Fibroblast of lung (primary cell): Measurements from ENCODE around the gene NPEPL1. TPM values are rescaled to one million over a fixed set of nuclear protein-coding genes. Genes with fewer than 3 reads are reported as not detected.

Experiments used
- DNase-seq, 2 donors: peaks; one replicate each; pipeline versions ENCODE4 v3.0.0 to v3.0.0-alpha.2; 2010; ENCODE audit warnings: low read depth in 2 of 2
- H2AFZ ChIP-seq: 2 replicates; pipeline ENCODE4 v1.5.1; 2012; ENCODE audit warnings: low read length, control low read depth, inconsistent platforms
- H3K27ac ChIP-seq: 2 replicates; pipeline ENCODE4 v1.5.1; 2011; ENCODE audit warnings: low read length, control low read depth; ENCODE audit not compliant: insufficient read depth
- H3K27me3 ChIP-seq: 2 replicates; pipeline ENCODE4 v1.5.1; 2011; ENCODE audit warnings: mild to moderate bottlenecking, low read length; ENCODE audit not compliant: control insufficient read depth, insufficient read depth
- H3K36me3 ChIP-seq: 2 replicates; pipeline ENCODE4 v1.5.1; 2011; ENCODE audit warnings: low read length; ENCODE audit not compliant: control insufficient read depth, insufficient read depth
- H3K4me1 ChIP-seq: 2 replicates; pipeline ENCODE4 v1.5.1; 2011; ENCODE audit warnings: low read length; ENCODE audit not compliant: control insufficient read depth, insufficient read depth; ENCODE audit errors: extremely low read depth
- H3K4me2 ChIP-seq: 2 replicates; pipeline ENCODE4 v1.5.1; 2011; ENCODE audit warnings: low read length, control low read depth; ENCODE audit not compliant: insufficient read depth; ENCODE audit errors: extremely low read depth
- H3K4me3 ChIP-seq, 4 experiments: fragments of 200-600 bp in 1 of 4; sonication (generic) in 1 of 4; replicated peaks in 1 of 4; 2 replicates each; pipeline ENCODE4 v1.5.1; 2011 to 2016; ENCODE audit warnings: low read length in 4 of 4, low read depth in 3 of 4, mild to moderate bottlenecking in 3 of 4, control low read depth in 2 of 4, inconsistent platforms in 1 of 4, mixed read lengths in 1 of 4; ENCODE audit not compliant: insufficient read depth in 1 of 4; ENCODE audit errors: control extremely low read depth in 1 of 4
- H3K79me2 ChIP-seq: 2 replicates; pipeline ENCODE4 v1.5.1; 2012; ENCODE audit warnings: mild to moderate bottlenecking, low read length, inconsistent platforms; ENCODE audit not compliant: control insufficient read depth, insufficient read depth
- H3K9ac ChIP-seq: 2 replicates; pipeline ENCODE4 v1.5.1; 2011; ENCODE audit warnings: mild to moderate bottlenecking, low read length, control low read depth; ENCODE audit not compliant: insufficient read depth
- H3K9me3 ChIP-seq: 2 replicates; pipeline ENCODE4 v1.5.1; 2012; ENCODE audit warnings: low read depth, low read length; ENCODE audit not compliant: control insufficient read depth, insufficient read depth
- H4K20me1 ChIP-seq: 2 replicates; pipeline ENCODE4 v1.5.1; 2011; ENCODE audit warnings: low read length; ENCODE audit not compliant: control insufficient read depth, insufficient read depth; ENCODE audit errors: extremely low read depth
- EZH2 ChIP-seq: IDR thresholded peaks from 2 replicates; pipeline ENCODE4 v1.5.1; 2012; ENCODE audit warnings: low read length, control low read depth, mild to moderate bottlenecking; ENCODE audit errors: missing control alignments
- polyA plus RNA-seq, 2 donors: library from polyadenylated mRNA; depleted of rRNA in 1 of 2; stranded (reverse) in 1 of 2; unstranded in 1 of 2; fragments of >200 nt; gene quantifications; 2 replicates each; pipeline ENCODE4 v1.2.1, GENCODE V29; 2011 to 2012; ENCODE audit warnings: missing spikeins in 1 of 2
- total RNA-seq: library from RNA; depleted of rRNA; stranded (reverse); fragments of >200 nt; gene quantifications from 2 replicates; pipeline ENCODE4 v1.2.1, GENCODE V29; 2014
- TF ChIP-seq, protein P1 (sequence below), 2 donors: IDR thresholded peaks in 1 of 2; conservative IDR thresholded peaks in 1 of 2; 1 replicate in 1 of 2; 2 replicates in 1 of 2; pipeline ENCODE4 v1.5.1; 2011 to 2012; ENCODE audit warnings: low read length in 2 of 2, control low read depth in 1 of 2, inconsistent platforms in 1 of 2, low read depth in 1 of 2, mild to moderate bottlenecking in 1 of 2

NPEPL1 gene
- total and polyA plus RNA-seq, 2 donors (not counting 1 experiment from before 2014, with no cell fraction given), result 2.9 to 24.6 TPM

DNA sequence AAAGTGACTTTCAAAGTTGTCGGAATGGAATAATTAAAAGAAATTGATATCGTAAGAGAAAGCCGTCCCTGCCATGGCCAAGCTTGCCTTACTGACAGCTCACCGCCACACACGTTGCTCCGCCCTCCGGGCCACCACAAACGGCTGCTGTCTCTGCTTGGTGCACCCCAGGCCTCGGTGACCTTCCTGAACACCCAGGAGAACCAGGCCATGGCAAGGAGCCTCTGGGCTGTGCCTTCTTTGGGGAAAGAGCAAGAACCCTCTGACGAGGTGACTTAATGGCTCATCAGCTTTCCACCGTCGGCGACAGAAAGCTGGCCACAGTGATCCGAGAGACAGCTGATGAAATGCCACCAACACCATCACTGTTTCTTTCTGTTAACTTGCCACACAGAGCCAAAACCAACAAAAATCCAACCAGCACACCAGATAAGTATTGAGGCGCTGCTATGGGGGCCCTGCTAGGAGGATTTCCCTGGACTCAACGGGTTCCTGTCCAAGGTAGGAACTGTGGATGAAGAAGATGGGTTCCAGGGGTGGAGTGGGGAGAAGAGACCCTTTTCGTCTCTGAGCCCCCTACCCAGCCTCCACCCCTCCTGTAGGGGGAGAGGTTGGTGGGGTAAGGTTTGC is 61.4 kb downstream of the NPEPL1 start:
- H4K20me1 ChIP-seq, result peaks cover 1% of the 10 kb centered on the region
- no peak overlapping the region for H2AFZ ChIP-seq
- no peaks in the 10 kb centered on the region for H3K79me2 ChIP-seq
- H3K9me3 ChIP-seq, result no peaks in the 10 kb centered on the region
- H3K27ac ChIP-seq, result no peak overlapping the region
- DNase-seq, result no peak
- H3K9ac ChIP-seq, result no peak overlapping the region
- peaks cover 8% of the 10 kb centered on the region for H3K27me3 ChIP-seq
- TF ChIP-seq EZH2, result no peak
- TF ChIP-seq, protein P1, sequence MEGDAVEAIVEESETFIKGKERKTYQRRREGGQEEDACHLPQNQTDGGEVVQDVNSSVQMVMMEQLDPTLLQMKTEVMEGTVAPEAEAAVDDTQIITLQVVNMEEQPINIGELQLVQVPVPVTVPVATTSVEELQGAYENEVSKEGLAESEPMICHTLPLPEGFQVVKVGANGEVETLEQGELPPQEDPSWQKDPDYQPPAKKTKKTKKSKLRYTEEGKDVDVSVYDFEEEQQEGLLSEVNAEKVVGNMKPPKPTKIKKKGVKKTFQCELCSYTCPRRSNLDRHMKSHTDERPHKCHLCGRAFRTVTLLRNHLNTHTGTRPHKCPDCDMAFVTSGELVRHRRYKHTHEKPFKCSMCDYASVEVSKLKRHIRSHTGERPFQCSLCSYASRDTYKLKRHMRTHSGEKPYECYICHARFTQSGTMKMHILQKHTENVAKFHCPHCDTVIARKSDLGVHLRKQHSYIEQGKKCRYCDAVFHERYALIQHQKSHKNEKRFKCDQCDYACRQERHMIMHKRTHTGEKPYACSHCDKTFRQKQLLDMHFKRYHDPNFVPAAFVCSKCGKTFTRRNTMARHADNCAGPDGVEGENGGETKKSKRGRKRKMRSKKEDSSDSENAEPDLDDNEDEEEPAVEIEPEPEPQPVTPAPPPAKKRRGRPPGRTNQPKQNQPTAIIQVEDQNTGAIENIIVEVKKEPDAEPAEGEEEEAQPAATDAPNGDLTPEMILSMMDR (conservative IDR thresholded peaks at IDR 0.05 in 1 of 2, IDR thresholded peaks at IDR 0.05 in 1 of 2; ENCODE audit: low read depth in 1 of 2, low read length in 2 of 2), result no peak
- H3K4me3 ChIP-seq, result no peak overlapping the region
- H3K36me3 ChIP-seq, result no peaks in the 10 kb centered on the region
- no peak overlapping the region for H3K4me2 ChIP-seq
- no peaks in the 10 kb centered on the region for H3K4me1 ChIP-seq

DNA sequence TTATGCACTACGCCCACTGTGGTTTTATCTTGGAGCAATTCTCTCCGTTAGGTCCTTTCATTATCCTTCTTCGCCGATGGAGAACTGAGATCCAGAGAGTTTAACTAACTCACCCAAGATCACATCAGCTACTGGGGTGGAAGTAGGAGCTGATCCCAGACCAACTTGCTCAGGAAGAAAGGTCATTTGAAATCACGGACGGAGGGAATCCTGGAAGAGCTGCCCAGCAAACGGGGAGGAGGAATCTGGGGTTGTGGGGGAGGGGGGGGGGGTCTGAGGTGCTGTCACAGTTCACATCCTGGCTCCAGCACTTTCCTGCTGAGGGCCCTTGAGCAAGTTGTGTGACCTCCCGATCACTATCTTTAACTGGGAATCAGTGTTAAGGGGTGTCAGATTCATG is 62.0 kb downstream of the NPEPL1 start:
- Histone ChIP-seq H3K27ac (no peak overlapping the region), H3K27me3 (peaks cover 8% of the 10 kb centered on the region), H3K4me1 (no peaks in the 10 kb centered on the region), H2AFZ (no peak overlapping the region), H3K79me2 (no peaks in the 10 kb centered on the region), H3K9ac (no peak overlapping the region), H3K36me3 (no peaks in the 10 kb centered on the region), H4K20me1 (peaks cover 1% of the 10 kb centered on the region), H3K4me2 (no peak overlapping the region), H3K4me3 (no peak overlapping the region), H3K9me3 (no peaks in the 10 kb centered on the region)
- DNase-seq, result no peak
- TF ChIP-seq, protein P1 (conservative IDR thresholded peaks at IDR 0.05 in 1 of 2, IDR thresholded peaks at IDR 0.05 in 1 of 2; ENCODE audit: low read depth in 1 of 2, low read length in 2 of 2), result no peak
- no peak for TF ChIP-seq EZH2

DNA sequence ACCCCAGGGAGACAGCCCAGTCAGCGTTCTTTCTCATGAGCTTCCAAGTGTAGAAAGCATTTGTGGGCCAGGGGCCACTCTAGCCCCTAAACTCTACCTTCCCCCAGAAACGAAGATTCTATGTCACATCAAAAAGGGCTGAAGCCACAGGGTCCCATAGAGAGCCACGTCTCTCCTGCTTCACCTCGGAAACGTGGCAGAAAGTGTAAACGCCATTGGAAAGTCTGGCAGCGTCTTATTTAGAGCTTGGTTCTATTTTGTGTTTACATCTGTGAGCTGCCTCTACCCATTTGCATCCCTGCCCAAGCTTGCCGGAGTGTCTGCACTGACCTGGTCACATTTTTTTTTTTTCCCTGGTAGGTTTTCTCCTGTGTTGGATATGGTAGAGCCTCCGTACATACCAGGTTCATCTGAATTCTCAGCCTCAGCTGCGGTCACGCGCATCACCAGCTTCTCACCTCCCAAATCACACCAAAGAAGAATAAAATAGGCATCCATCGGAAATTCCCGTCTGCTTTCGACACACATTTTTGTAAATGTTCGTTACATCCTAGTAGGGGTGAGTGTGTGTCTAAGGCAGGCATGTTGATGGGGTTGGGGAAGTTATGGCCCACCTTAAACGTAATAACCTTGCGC is 62.6 kb downstream of the NPEPL1 start:
- TF ChIP-seq, protein P1 (conservative IDR thresholded peaks at IDR 0.05 in 1 of 2, IDR thresholded peaks at IDR 0.05 in 1 of 2; ENCODE audit: low read depth in 1 of 2, low read length in 2 of 2), result no peak
- TF ChIP-seq EZH2, result no peak
- Histone ChIP-seq H3K4me1 (no peaks in the 10 kb centered on the region), H3K9ac (no peak overlapping the region), H3K4me3 (no peak overlapping the region), H2AFZ (no peak overlapping the region), H3K27ac (no peak overlapping the region), H3K79me2 (no peaks in the 10 kb centered on the region), H3K27me3 (peaks cover 4% of the 10 kb centered on the region), H4K20me1 (no peaks in the 10 kb centered on the region), H3K36me3 (no peaks in the 10 kb centered on the region), H3K4me2 (no peak overlapping the region), H3K9me3 (no peaks in the 10 kb centered on the region)
- DNase-seq, result no peak
